Spleen (tissue), 7 donors: ENCODE data around the gene GRIN1.

Experiments
- CTCF ChIP-seq, 11 experiments: fragments of 200-600 bp in 7 of 11; fragments of 450-650 bp in 4 of 11; sonication (generic) in 4 of 11; IDR thresholded peaks in 8 of 11; conservative IDR thresholded peaks in 3 of 11; 1 replicate in 7 of 11; 2 replicates in 4 of 11; pipeline versions ENCODE4 v1.4.0 to v1.8.0; 2016 to 2021; ENCODE audit warnings: antibody characterized with exemption in 11 of 11, inconsistent platforms in 4 of 11, mild to moderate bottlenecking in 1 of 11
- POLR2A ChIP-seq, 3 donors: fragments of 450-650 bp; IDR thresholded peaks; one replicate each; pipeline ENCODE4 v1.5.1; 2017; ENCODE audit warnings: antibody characterized with exemption in 3 of 3, mild to moderate bottlenecking in 1 of 3
- donor health status: DM: no; HTN: no; CAD: no; lungs with moderate emphysema.
- donor health status: DM: no; HTN: no; CAD: no.
- donor health status: DM: no; HTN: no; CAD: no.

- TF ChIP-seq CTCF (IDR thresholded peaks at IDR 0.05 in 8 of 11, conservative IDR thresholded peaks at IDR 0.05 in 3 of 11), result no peak
- TF ChIP-seq POLR2A (IDR thresholded peaks at IDR 0.05), result no peak
Measured at GRCh38 chr9:137140151-137141012, 1.4 kb downstream of the GRIN1 start.
